Activated T-cell treated with anti-CD3 and anti-CD28 coated beads, Interleukin-2, amount 50 U/mL, for 24 hours (primary cell): ENCODE measurements around the gene DPYSL5.

Experiments used
- DNase-seq: peaks from one replicate; pipeline ENCODE4 v3.0.0-alpha.2; 2020
- H3K27ac Mint-ChIP-seq: 2 replicates; pipeline ENCODE4 v1.8.0; 2020; ENCODE audit warnings: mild to moderate bottlenecking, mixed read lengths
- H3K27me3 Mint-ChIP-seq: 2 replicates; pipeline ENCODE4 v1.8.0; 2020; ENCODE audit warnings: mixed read lengths
- H3K36me3 Mint-ChIP-seq: 2 replicates; pipeline ENCODE4 v1.8.0; 2020; ENCODE audit warnings: low read depth, mixed read lengths
- H3K4me1 Mint-ChIP-seq: 2 replicates; pipeline ENCODE4 v1.8.0; 2020; ENCODE audit warnings: low read depth, mixed read lengths
- H3K4me3 Mint-ChIP-seq: 2 replicates; pipeline ENCODE4 v1.8.0; 2020; ENCODE audit warnings: mild to moderate bottlenecking, moderate library complexity, mixed read lengths
- H3K9me3 Mint-ChIP-seq: 2 replicates; pipeline ENCODE4 v1.8.0; 2020; ENCODE audit warnings: mixed read lengths

DPYSL5 gene

GRCh38 chr2:26979741-26980140, 131.8 kb downstream of the DPYSL5 start:
- Mint-ChIP-seq H3K27me3 (no peaks in the 10 kb centered on the region), H3K36me3 (no peaks in the 10 kb centered on the region), H3K4me3 (no peak overlapping the region), H3K27ac (no peak overlapping the region), H3K4me1 (no peaks in the 10 kb centered on the region), H3K9me3 (no peaks in the 10 kb centered on the region)
- DNase-seq: no peak

GRCh38 chr2:26980971-26981370, 133.0 kb downstream of the DPYSL5 start:
- Mint-ChIP-seq H3K27ac (no peak overlapping the region), H3K4me3 (no peak overlapping the region), H3K27me3 (no peaks in the 10 kb centered on the region), H3K9me3 (no peaks in the 10 kb centered on the region), H3K36me3 (no peaks in the 10 kb centered on the region), H3K4me1 (no peaks in the 10 kb centered on the region)
- DNase-seq: no peak

GRCh38 chr2:26982102-26982742, 134.3 kb downstream of the DPYSL5 start:
- H3K4me3 Mint-ChIP-seq: no peak overlapping the region
- no peak for DNase-seq
- no peaks in the 10 kb centered on the region for H3K9me3 Mint-ChIP-seq
- H3K27me3 Mint-ChIP-seq: no peaks in the 10 kb centered on the region
- no peaks in the 10 kb centered on the region for H3K4me1 Mint-ChIP-seq
- no peak overlapping the region for H3K27ac Mint-ChIP-seq
- no peaks in the 10 kb centered on the region for H3K36me3 Mint-ChIP-seq

DNA sequence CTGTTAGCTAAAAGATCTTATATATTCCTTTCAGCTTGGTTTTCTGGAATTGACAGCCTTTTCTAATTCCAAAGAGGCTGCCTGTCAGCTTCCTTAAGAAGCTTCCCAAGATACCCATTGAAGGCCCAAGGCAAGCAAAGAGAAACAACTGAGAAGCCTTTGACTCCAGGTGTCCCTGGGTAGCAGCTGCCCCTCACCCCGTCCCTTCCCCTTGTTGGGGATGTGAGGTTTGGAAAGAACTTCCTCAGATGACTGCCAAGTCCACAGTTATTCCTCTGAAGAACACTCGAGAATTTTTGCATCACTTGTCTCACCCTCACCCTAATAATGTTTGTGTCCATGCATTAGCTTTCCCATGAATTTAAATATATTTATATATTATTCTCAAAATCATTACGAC, 135.8 kb downstream of the DPYSL5 start:
- Mint-ChIP-seq H3K4me3 (no peak overlapping the region), H3K9me3 (no peaks in the 10 kb centered on the region), H3K36me3 (no peaks in the 10 kb centered on the region), H3K27me3 (no peaks in the 10 kb centered on the region), H3K27ac (no peak overlapping the region), H3K4me1 (no peaks in the 10 kb centered on the region)
- DNase-seq: no peak

- no peak overlapping the region for H3K4me3 Mint-ChIP-seq
- H3K4me1 Mint-ChIP-seq: no peaks in the 10 kb centered on the region
- no peaks in the 10 kb centered on the region for H3K9me3 Mint-ChIP-seq
- no peaks in the 10 kb centered on the region for H3K36me3 Mint-ChIP-seq
- no peak overlapping the region for H3K27ac Mint-ChIP-seq
- no peaks in the 10 kb centered on the region for H3K27me3 Mint-ChIP-seq
- DNase-seq: no peak
Observed at GRCh38 chr2:26985807-26986206, 137.9 kb downstream of the DPYSL5 start.

DNA sequence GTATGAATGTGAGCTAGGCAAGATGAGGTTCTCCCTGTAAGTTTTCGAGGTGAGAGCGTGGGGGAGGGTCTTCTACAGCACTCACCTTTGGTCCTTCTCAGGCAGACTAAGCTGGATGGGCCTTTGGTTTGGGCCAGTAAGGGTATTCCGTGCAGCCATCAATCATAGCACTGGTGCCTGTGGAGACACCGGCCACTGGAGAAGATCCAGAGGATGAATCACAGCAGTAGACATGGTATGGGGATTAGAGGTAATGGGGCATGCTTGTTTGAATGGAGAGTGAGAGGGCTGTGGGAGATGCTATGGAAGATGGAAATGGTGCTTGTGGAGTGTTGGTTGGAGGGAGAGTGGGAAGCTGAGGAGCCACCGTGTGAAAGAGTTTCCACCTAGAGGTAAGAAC, 138.6 kb downstream of the DPYSL5 start:
- Mint-ChIP-seq H3K36me3 (no peaks in the 10 kb centered on the region), H3K27ac (no peak overlapping the region), H3K4me3 (no peak overlapping the region), H3K27me3 (no peaks in the 10 kb centered on the region), H3K9me3 (no peaks in the 10 kb centered on the region), H3K4me1 (no peaks in the 10 kb centered on the region)
- no peak for DNase-seq

- H3K27me3 Mint-ChIP-seq: no peaks in the 10 kb centered on the region
- DNase-seq: no peak
Observed at GRCh38 chr2:26988058-26988860, 140.3 kb downstream of the DPYSL5 start.

DNA sequence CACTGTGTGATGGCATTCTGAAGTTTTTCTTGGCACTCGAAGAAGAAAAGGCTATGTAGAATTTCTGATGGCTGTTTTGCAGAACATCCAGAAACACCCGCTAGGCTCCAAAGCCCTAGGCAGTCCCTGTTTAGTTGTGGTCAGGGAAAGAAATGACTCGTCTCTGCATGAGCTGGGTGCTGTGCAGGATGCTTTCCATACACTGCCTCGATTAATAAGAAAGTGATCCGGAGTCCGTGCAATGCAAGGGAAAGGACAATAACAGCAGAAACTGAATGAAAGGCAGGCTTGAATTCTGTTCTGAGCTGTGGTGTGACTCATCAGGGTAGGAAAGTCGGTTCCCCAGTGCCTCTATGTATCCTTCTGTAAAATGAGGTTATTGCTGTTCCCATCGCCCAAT, 141.2 kb downstream of the DPYSL5 start:
- Mint-ChIP-seq H3K9me3 (no peaks in the 10 kb centered on the region), H3K27ac (no peak overlapping the region), H3K27me3 (no peaks in the 10 kb centered on the region), H3K4me1 (no peaks in the 10 kb centered on the region), H3K4me3 (no peak overlapping the region), H3K36me3 (no peaks in the 10 kb centered on the region)
- DNase-seq: no peak

More at GRCh38 chr2:26988058-26988860, 140.3 kb downstream of the DPYSL5 start:
- Mint-ChIP-seq H3K27ac (no peak overlapping the region), H3K36me3 (no peaks in the 10 kb centered on the region), H3K4me3 (no peak overlapping the region), H3K4me1 (no peaks in the 10 kb centered on the region), H3K9me3 (no peaks in the 10 kb centered on the region)

- no peaks in the 10 kb centered on the region for H3K4me1 Mint-ChIP-seq
- H3K4me3 Mint-ChIP-seq: no peak overlapping the region
- no peak overlapping the region for H3K27ac Mint-ChIP-seq
- H3K9me3 Mint-ChIP-seq: no peaks in the 10 kb centered on the region
- no peaks in the 10 kb centered on the region for H3K36me3 Mint-ChIP-seq
- H3K27me3 Mint-ChIP-seq: no peaks in the 10 kb centered on the region
- no peak for DNase-seq
Observed at GRCh38 chr2:26991717-26992116, 143.8 kb downstream of the DPYSL5 start.

GRCh38 chr2:26993768-26994167, 145.8 kb downstream of the DPYSL5 start:
- Mint-ChIP-seq H3K4me1 (no peaks in the 10 kb centered on the region), H3K36me3 (no peaks in the 10 kb centered on the region), H3K9me3 (no peaks in the 10 kb centered on the region), H3K27me3 (no peaks in the 10 kb centered on the region), H3K27ac (no peak overlapping the region), H3K4me3 (no peak overlapping the region)
- DNase-seq: no peak

- H3K27ac Mint-ChIP-seq: no peak overlapping the region
- no peaks in the 10 kb centered on the region for H3K36me3 Mint-ChIP-seq
- H3K27me3 Mint-ChIP-seq: no peaks in the 10 kb centered on the region
- H3K9me3 Mint-ChIP-seq: no peaks in the 10 kb centered on the region
- no peak overlapping the region for H3K4me3 Mint-ChIP-seq
- no peaks in the 10 kb centered on the region for H3K4me1 Mint-ChIP-seq
- no peak for DNase-seq
Observed at GRCh38 chr2:26994983-26995382, 147.1 kb downstream of the DPYSL5 start.

GRCh38 chr2:26997394-26997793, 149.5 kb downstream of the DPYSL5 start:
- Mint-ChIP-seq H3K27ac (no peak overlapping the region), H3K4me1 (no peaks in the 10 kb centered on the region), H3K36me3 (no peaks in the 10 kb centered on the region), H3K4me3 (no peak overlapping the region), H3K27me3 (no peaks in the 10 kb centered on the region), H3K9me3 (no peaks in the 10 kb centered on the region)
- DNase-seq: no peak

- H3K36me3 Mint-ChIP-seq: no peaks in the 10 kb centered on the region
- H3K4me1 Mint-ChIP-seq: no peaks in the 10 kb centered on the region
- no peaks in the 10 kb centered on the region for H3K27me3 Mint-ChIP-seq
- H3K27ac Mint-ChIP-seq: no peak overlapping the region
- no peak overlapping the region for H3K4me3 Mint-ChIP-seq
- H3K9me3 Mint-ChIP-seq: no peaks in the 10 kb centered on the region
- no peak for DNase-seq
Observed at GRCh38 chr2:26998323-26998722, 150.4 kb downstream of the DPYSL5 start.
